ENCODE measurements around the gene SMIM41. TPM values are rescaled to one million over a fixed set of nuclear protein-coding genes. Genes with fewer than 3 reads are reported as not detected.

Gene SMIM41
- polyA plus RNA-seq, 2 donors, result 0.18 to 0.22 TPM

Other genes with a start within 250 kb of the SMIM41 start
- under 1 TPM; 0.06 to 0.08 TPM for gene FIGNL2, start 231.0 kb upstream of the SMIM41 start, polyA plus RNA-seq
- not detected for gene ANKRD33, start 191.6 kb upstream of the SMIM41 start, polyA plus RNA-seq
- 1 to 10 TPM; 3.4 to 5.2 TPM for gene ACVRL1, start 172.2 kb upstream of the SMIM41 start, polyA plus RNA-seq
- 10 to 100 TPM; 11.6 to 12.4 TPM for gene ACVR1B, start 128.0 kb upstream of the SMIM41 start, polyA plus RNA-seq
- gene TAMALIN, start 72.8 kb upstream of the SMIM41 start, polyA plus RNA-seq, result 1 to 10 TPM; 6.1 to 7.4 TPM
- gene NR4A1, start 28.3 kb upstream of the SMIM41 start, polyA plus RNA-seq, result 10 to 100 TPM in 1 of 2 donors, 1 to 10 TPM in 1; 6.3 to 10.6 TPM
- gene ATG101, start 9.7 kb upstream of the SMIM41 start, polyA plus RNA-seq, result 10 to 100 TPM; 16.3 to 43.0 TPM
- gene KRT80, start 112.3 kb downstream of the SMIM41 start, polyA plus RNA-seq, result 10 to 100 TPM; 40.9 to 53.9 TPM
- gene KRT7, start 153.5 kb downstream of the SMIM41 start, polyA plus RNA-seq, result 100 to 1,000 TPM; 153 to 213 TPM
- under 1 TPM; 0.04 to 0.10 TPM for gene KRT86, start 194.9 kb downstream of the SMIM41 start, polyA plus RNA-seq
- under 1 TPM; 0.05 to 0.08 TPM for gene KRT81, start 211.8 kb downstream of the SMIM41 start, polyA plus RNA-seq
- gene KRT83, start 241.7 kb downstream of the SMIM41 start, polyA plus RNA-seq, result not detected